ENCODE measurements around the gene ACAT1. TPM values are rescaled to one million over a fixed set of nuclear protein-coding genes. Genes with fewer than 3 reads are reported as not detected.

The ACAT1 gene
- total and polyA plus RNA-seq, 2 of the 4 experiments (the other 2 are of a cell fraction): 57.7 to 59.9 TPM

Small RNAs within 50 kb of the gene (microRNA-seq; reads per million reads assigned to microRNA genes)
- gene RF00019 (ENCODE audit: insufficient read depth, insufficient read length): not detected

Small RNAs within 50 kb of the gene (small RNA-seq; reads per million reads assigned to genes)
- 0 reads per million in 5 experiments for gene RF00019

Other genes with a start within 250 kb of the ACAT1 start
- gene RAB39A, start 193.1 kb upstream of the ACAT1 start, total RNA-seq (2012; rRNA removed): not detected in 2 replicates
- gene RAB39A, start 193.1 kb upstream of the ACAT1 start, polyA plus RNA-seq (2012; rRNA removed): not detected in 2 replicates
- gene CUL5, start 112.7 kb upstream of the ACAT1 start, total RNA-seq (2012; rRNA removed): 31.0 and 49.7 TPM in 2 replicates
- gene CUL5, start 112.7 kb upstream of the ACAT1 start, polyA plus RNA-seq (2012; rRNA removed): 6.5 and 8.8 TPM in 2 replicates
- gene NPAT, start 101.1 kb downstream of the ACAT1 start, total RNA-seq (2012; rRNA removed): 10.6 and 13.3 TPM in 2 replicates
- 2.8 and 3.1 TPM in 2 replicates for gene NPAT, start 101.1 kb downstream of the ACAT1 start, polyA plus RNA-seq (2012; rRNA removed)
- 30.6 and 54.4 TPM in 2 replicates for gene ATM, start 101.5 kb downstream of the ACAT1 start, total RNA-seq (2012; rRNA removed)
- 12.8 and 18.1 TPM in 2 replicates for gene ATM, start 101.5 kb downstream of the ACAT1 start, polyA plus RNA-seq (2012; rRNA removed)

Measured in IMR-90 (cell line).